ENCODE results near the gene COMMD1. TPM values are rescaled to one million over a fixed set of nuclear protein-coding genes. Genes with fewer than 3 reads are reported as not detected.
"Not testable (repeated sequence)": the region's sequence is repeated elsewhere in the genome, so short reads cannot be mapped to it uniquely, and the experiment has no call there.

The COMMD1 gene
- polyA plus RNA-seq, 1 experiment: 44.6 TPM

DNA sequence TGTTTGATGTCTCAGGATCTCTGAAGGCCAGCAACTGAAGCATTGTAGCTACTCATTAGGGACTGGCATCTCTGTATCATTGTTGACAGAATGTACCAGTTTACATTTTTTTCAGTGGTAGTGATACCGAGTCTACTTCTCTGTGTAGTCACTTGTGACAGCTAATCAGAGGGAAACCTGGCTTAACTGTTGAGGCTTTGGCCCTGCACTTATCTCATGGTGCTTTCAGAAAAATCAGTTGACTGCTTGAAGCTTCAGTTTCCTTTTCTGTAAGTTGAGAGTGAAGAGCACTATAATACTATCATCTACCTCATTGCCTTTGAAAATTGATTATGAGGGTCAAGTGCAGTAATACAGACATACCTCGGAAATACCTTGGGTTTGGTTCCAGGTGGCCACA lies 90.0 kb downstream of the COMMD1 start:
- TF ChIP-seq, protein P1, sequence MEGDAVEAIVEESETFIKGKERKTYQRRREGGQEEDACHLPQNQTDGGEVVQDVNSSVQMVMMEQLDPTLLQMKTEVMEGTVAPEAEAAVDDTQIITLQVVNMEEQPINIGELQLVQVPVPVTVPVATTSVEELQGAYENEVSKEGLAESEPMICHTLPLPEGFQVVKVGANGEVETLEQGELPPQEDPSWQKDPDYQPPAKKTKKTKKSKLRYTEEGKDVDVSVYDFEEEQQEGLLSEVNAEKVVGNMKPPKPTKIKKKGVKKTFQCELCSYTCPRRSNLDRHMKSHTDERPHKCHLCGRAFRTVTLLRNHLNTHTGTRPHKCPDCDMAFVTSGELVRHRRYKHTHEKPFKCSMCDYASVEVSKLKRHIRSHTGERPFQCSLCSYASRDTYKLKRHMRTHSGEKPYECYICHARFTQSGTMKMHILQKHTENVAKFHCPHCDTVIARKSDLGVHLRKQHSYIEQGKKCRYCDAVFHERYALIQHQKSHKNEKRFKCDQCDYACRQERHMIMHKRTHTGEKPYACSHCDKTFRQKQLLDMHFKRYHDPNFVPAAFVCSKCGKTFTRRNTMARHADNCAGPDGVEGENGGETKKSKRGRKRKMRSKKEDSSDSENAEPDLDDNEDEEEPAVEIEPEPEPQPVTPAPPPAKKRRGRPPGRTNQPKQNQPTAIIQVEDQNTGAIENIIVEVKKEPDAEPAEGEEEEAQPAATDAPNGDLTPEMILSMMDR (IDR thresholded peaks at IDR 0.05; ENCODE audit: insufficient read depth, low read depth, low read length): no peak
- no peak for DNase-seq (ENCODE audit: low read depth)
- no peaks in the 10 kb centered on the region for H3K36me3 ChIP-seq (ENCODE audit: control insufficient read depth, insufficient read depth, low read length)
- no peaks in the 10 kb centered on the region for H3K27me3 ChIP-seq (ENCODE audit: control insufficient read depth, insufficient read depth, low read length)
- CTCF ChIA-PET: interaction anchor here (0.7 to 1.0 kb wide), 3 partner anchors 8 to 416 kb away, joined by 3 to 4 read pairs (median 4); no protein-coding TSS in a partner anchor
- H3K4me3 ChIP-seq (ENCODE audit: low read depth, low read length): no peak overlapping the region
- POLR2A ChIA-PET: interaction anchor here (0.6 kb wide), 1 partner anchor 415 kb away, joined by 3 read pairs; no protein-coding TSS in a partner anchor

DNA sequence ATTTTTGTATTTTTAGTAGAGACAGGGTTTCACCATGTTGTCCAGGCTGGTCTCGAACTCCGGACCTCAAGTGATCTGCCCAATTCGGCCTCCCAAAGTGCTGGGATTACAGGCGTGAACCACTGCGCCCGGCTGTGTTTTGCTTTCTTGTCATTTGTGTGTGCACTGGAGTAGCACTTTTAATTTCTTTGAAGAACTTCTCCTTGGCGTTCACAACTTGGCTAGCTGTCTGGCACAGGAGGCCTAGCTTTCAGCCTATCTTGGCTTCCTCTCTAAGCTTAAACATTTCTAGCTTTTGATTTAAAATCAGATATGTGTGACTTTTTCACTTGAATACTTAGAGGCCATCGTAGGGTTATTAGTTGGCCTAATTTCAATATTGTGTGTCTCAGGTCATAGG lies 93.0 kb downstream of the COMMD1 start:
- Histone ChIP-seq H3K27me3 (ENCODE audit: control insufficient read depth, insufficient read depth, low read length) (no peaks in the 10 kb centered on the region), H3K4me3 (ENCODE audit: low read depth, low read length) (no peak overlapping the region), H3K36me3 (ENCODE audit: control insufficient read depth, insufficient read depth, low read length) (no peaks in the 10 kb centered on the region)
- TF ChIP-seq, protein P1 (IDR thresholded peaks at IDR 0.05; ENCODE audit: insufficient read depth, low read depth, low read length): no peak
- no peak for DNase-seq (ENCODE audit: low read depth)
- ChIA-PET CTCF (interaction anchor here (1.6 kb wide), 1 partner anchor 413 kb away, joined by 6 read pairs; no protein-coding TSS in a partner anchor), POLR2A (no interaction called here)

- no peak for DNase-seq (ENCODE audit: low read depth)
- POLR2A ChIA-PET: no interaction called here
- Histone ChIP-seq H3K27me3 (ENCODE audit: control insufficient read depth, insufficient read depth, low read length) (no peaks in the 10 kb centered on the region), H3K4me3 (ENCODE audit: low read depth, low read length) (no peak overlapping the region), H3K36me3 (ENCODE audit: control insufficient read depth, insufficient read depth, low read length) (no peaks in the 10 kb centered on the region)
- CTCF ChIA-PET: interaction anchor here (1.2 to 2.2 kb wide), 2 partner anchors 10 to 411 kb away, joined by 3 to 8 read pairs; no protein-coding TSS in a partner anchor
- TF ChIP-seq, protein P1 (IDR thresholded peaks at IDR 0.05; ENCODE audit: insufficient read depth, low read depth, low read length): no peak
Observed at GRCh38 chr2:62000538-62000937, 95.1 kb downstream of the COMMD1 start.

- no peak for DNase-seq (ENCODE audit: low read depth)
- Histone ChIP-seq H3K36me3 (ENCODE audit: control insufficient read depth, insufficient read depth, low read length) (no peaks in the 10 kb centered on the region), H3K27me3 (ENCODE audit: control insufficient read depth, insufficient read depth, low read length) (no peaks in the 10 kb centered on the region), H3K4me3 (ENCODE audit: low read depth, low read length) (no peak overlapping the region)
- ChIA-PET POLR2A (no interaction called here), CTCF (interaction anchor here (0.8 to 1.2 kb wide), 3 partner anchors 11 to 410 kb away, joined by 3 read pairs; no protein-coding TSS in a partner anchor)
- TF ChIP-seq, protein P1 (IDR thresholded peaks at IDR 0.05; ENCODE audit: insufficient read depth, low read depth, low read length): no peak
Observed at GRCh38 chr2:62001431-62001830, 96.0 kb downstream of the COMMD1 start.

DNA sequence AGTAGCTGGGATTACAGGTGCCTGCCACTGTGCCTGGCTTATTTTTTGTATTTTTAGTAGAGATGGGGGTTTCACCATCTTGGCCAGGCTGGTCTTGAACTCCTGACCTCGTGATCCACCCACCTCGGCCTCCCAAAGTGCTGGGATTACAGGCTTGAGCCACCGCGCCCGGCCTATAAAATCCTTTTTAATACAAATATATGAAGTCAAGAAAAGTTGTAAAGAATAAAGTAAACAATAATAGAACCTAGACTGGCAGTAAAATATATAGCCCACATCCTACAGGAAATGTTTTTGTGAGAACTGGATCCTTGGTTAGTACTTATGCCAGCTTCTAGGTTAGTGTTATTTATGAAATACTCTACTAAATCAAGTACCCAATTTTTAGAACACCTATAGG lies 99.0 kb downstream of the COMMD1 start:
- DNase-seq (ENCODE audit: low read depth); H3K36me3 ChIP-seq (ENCODE audit: control insufficient read depth, insufficient read depth, low read length); H3K4me3 ChIP-seq (ENCODE audit: low read depth, low read length); H3K27me3 ChIP-seq (ENCODE audit: control insufficient read depth, insufficient read depth, low read length); POLR2A ChIA-PET: not testable (repeated sequence)
- CTCF ChIA-PET: interaction anchor here (1.2 kb wide), 1 partner anchor 9 kb away, joined by 4 read pairs; no protein-coding TSS in a partner anchor

DNA sequence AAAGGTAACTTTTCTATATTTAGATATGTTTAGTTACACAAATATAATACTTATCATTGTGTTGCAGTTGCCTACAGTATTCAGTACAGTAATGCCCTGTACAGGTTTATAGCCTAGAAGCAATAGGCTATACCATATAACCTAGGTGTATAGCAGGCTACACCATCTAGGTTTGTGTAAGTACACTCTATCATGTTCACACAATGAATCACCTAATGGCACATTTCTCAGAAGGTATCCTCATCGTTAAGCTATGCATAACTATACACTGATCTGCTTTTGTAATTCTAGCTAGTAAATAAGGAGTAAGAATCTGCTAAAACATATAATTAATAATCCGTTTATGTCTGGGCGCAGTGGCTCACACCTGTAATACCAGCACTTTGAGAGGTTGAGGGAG lies 102.1 kb downstream of the COMMD1 start:
- ChIA-PET CTCF (interaction anchor here (2.5 kb wide), 1 partner anchor 13 kb away, joined by 8 read pairs; no protein-coding TSS in a partner anchor), POLR2A (no interaction called here)
- no peaks in the 10 kb centered on the region for H3K36me3 ChIP-seq (ENCODE audit: control insufficient read depth, insufficient read depth, low read length)
- DNase-seq (ENCODE audit: low read depth): no peak
- H3K4me3 ChIP-seq (ENCODE audit: low read depth, low read length): no peak overlapping the region
- TF ChIP-seq, protein P1 (IDR thresholded peaks at IDR 0.05; ENCODE audit: insufficient read depth, low read depth, low read length): no peak
- H3K27me3 ChIP-seq (ENCODE audit: control insufficient read depth, insufficient read depth, low read length): no peaks in the 10 kb centered on the region

Measured in BJ (cell line).